Psoas muscle (tissue), 8 donors: Measurements from ENCODE around the gene RTEL1. TPM values are rescaled to one million over a fixed set of nuclear protein-coding genes. Genes with fewer than 3 reads are reported as not detected.

Source experiments
- ATAC-seq, 4 donors: fragments of 200-7000 bp; cut with Tn5 transposase; one replicate each; pipeline ENCODE4 v1.9.1; 2020; ENCODE audit warnings: moderate library complexity in 3 of 4, mild to moderate bottlenecking in 2 of 4
- DNase-seq, 2 donors: peaks; one replicate each; pipeline ENCODE4 v3.0.0-alpha.2; 2020
- H3K27ac ChIP-seq: fragments of 200-600 bp; one replicate; pipeline ENCODE4 v1.8.0; 2022
- H3K27me3 ChIP-seq, 3 donors: fragments of 200-600 bp in 1 of 3; one replicate each; pipeline versions ENCODE4 v1.6.1 to v1.8.0; 2013 to 2022; ENCODE audit warnings: low read length in 2 of 3, mild to moderate bottlenecking in 2 of 3, moderate library complexity in 1 of 3; ENCODE audit not compliant: insufficient read depth in 3 of 3
- H3K36me3 ChIP-seq, 2 donors: fragments of 200-600 bp in 1 of 2; one replicate each; pipeline versions ENCODE4 v1.6.1 to v1.8.0; 2013 to 2022; ENCODE audit warnings: low read depth in 1 of 2, mild to moderate bottlenecking in 1 of 2, moderate library complexity in 1 of 2; ENCODE audit not compliant: insufficient read depth in 1 of 2
- H3K4me1 ChIP-seq: fragments of 200-600 bp; one replicate; pipeline ENCODE4 v1.8.0; 2022
- H3K4me3 ChIP-seq: fragments of 200-600 bp; one replicate; pipeline ENCODE4 v1.8.0; 2022; ENCODE audit warnings: mild to moderate bottlenecking
- H3K9me3 ChIP-seq: fragments of 200-600 bp; one replicate; pipeline ENCODE4 v1.8.0; 2022
- WGBS, 3 donors: extraction: QIAGEN DNeasy Blood & Tissue Kit; methylation state at CpG; one replicate each; pipeline versions ENCODE4 v1.1.6 to v1.1.7; 2013; 5-methylcytosine and 5-hydroxymethylcytosine counted together
- intact Hi-C, 2 donors: fragments of 100-400 bp; cut with DNase I; formaldehyde crosslinking; loops; one replicate each; pipeline versions ENCODE4 v1.11.0 to v1.14.2; 2022
- polyA plus RNA-seq, 3 donors: library from polyadenylated mRNA; stranded (reverse); fragments of 200-250 nt; gene quantifications; one replicate each; pipeline ENCODE4 v1.2.3, GENCODE V29; 2013
- total RNA-seq, 4 donors: library from RNA; stranded (reverse); fragmentation: NEBNext Ultra II Directional in 2 of 4; extraction: Animal tissue kit (Norgen Biotek cat#: 25700) in 2 of 4; gene quantifications; one replicate each; pipeline versions ENCODE4 v1.2.1 to v1.2.4, GENCODE V29; 2021 to 2023
- TF ChIP-seq, protein P1 (sequence below): fragments of 200-600 bp; IDR thresholded peaks from one replicate; pipeline ENCODE4 v1.8.0; 2022; ENCODE audit warnings: antibody characterized with exemption
- donor health status: healthy with polysubstance abuse.
- donor health status: DM: no; HTN: no; CAD: no; lungs with moderate emphysema.
- donor health status: Bipolar disorder and iron deficiency.
- donor health status: healthy.
- donor health status: DM: yes; HTN: yes; CAD: no.
- donor health status: DM: no; HTN: no; CAD: no.
- donor health status: DM: no; HTN: no; CAD: no.
- donor health status: DM: yes; HTN: yes; CAD: no.

RTEL1 gene
- total and polyA plus RNA-seq, 7 donors, result 5.2 to 17.5 (median 9.2) TPM

DNA sequence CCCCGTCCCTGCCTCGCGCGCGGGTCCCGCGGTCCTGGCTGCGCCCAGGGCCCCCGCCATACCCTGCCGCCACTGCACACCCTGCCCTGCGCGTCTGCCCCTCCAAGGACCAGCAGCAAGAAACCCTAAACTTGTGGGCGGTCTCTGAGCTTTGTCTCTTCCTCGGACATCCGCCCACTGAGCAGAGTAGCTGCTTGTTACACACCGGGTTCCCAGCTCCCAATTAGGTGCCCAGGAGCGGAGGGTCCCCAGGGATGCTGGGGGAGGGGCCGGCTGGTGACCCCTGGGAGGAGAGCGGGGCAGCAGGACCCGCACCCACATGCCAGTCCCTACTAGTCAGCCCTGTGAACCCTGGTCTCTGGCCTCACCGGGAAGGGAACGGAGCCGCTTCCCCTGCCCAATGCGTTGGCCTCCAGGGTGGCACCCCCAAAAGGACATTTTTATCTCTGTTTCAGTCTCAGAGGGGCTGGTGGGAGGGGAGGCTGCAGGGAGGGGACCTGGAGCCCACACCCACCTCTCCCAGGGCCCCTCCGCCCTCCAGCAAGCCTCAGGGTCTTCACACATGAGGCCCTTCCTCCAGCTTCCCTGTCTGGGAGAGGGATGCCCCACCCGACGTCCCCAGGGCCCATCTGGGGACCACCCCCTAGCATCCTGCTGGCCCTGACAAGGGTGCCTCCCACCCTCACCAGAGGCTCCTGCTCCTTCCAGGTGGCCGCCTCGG is 15.4 kb upstream of the RTEL1 start:
- TF ChIP-seq, protein P1, sequence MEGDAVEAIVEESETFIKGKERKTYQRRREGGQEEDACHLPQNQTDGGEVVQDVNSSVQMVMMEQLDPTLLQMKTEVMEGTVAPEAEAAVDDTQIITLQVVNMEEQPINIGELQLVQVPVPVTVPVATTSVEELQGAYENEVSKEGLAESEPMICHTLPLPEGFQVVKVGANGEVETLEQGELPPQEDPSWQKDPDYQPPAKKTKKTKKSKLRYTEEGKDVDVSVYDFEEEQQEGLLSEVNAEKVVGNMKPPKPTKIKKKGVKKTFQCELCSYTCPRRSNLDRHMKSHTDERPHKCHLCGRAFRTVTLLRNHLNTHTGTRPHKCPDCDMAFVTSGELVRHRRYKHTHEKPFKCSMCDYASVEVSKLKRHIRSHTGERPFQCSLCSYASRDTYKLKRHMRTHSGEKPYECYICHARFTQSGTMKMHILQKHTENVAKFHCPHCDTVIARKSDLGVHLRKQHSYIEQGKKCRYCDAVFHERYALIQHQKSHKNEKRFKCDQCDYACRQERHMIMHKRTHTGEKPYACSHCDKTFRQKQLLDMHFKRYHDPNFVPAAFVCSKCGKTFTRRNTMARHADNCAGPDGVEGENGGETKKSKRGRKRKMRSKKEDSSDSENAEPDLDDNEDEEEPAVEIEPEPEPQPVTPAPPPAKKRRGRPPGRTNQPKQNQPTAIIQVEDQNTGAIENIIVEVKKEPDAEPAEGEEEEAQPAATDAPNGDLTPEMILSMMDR, result no peak
- intact Hi-C loops, result loop anchor here in 1 of 2 donors (2.0 kb wide), 1 partner anchor 14 kb away; no protein-coding TSS in a partner anchor

DNA sequence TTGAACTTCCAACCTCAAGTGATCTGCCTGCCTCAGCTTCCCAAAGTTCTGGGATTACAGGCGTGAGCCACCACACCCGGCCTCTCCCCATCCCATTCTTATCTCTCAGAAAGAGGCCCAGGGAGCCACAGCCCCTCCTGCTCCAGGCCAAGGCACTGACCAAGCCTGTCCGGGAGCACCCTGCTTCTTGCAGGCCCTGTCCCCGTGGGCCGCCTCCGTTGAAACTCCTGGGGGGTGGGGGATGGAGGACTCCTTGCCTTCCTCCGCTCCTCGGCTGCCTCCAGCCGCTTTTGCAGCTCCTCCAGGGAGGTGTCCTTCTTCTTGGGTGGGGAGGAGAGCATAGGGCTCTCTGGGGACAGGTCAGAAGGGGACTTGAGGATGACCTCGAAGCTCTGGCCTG is 14.6 kb upstream of the RTEL1 start:
- ATAC-seq (no peak), DNase-seq (no peak)
- Histone ChIP-seq H3K4me1 (peaks cover 2% of the 10 kb centered on the region), H3K36me3 (no peaks in the 10 kb centered on the region), H3K4me3 (no peak overlapping the region), H3K27me3 (peaks cover 0 to 4% (median 0%) of the 10 kb centered on the region in 3 donors), H3K27ac (no peak overlapping the region), H3K9me3 (no peaks in the 10 kb centered on the region)
- WGBS, 3 donors, result 78 to 82% (median 82%) methylated on average over 10 of the region's 10 CpGs
- intact Hi-C loops, result loop anchor here in 1 of 2 donors (2.0 kb wide), 1 partner anchor 13 kb away; no protein-coding TSS in a partner anchor
- TF ChIP-seq, protein P1, result no peak

More for the DNA sequence above, 15.4 kb upstream of the RTEL1 start:
- Histone ChIP-seq H3K4me1 (peaks cover 2% of the 10 kb centered on the region), H3K4me3 (peak overlapping the region; percentile 72), H3K27me3 (peaks cover 0 to 4% (median 0%) of the 10 kb centered on the region in 3 donors), H3K27ac (peak overlapping the region; percentile 63), H3K9me3 (no peaks in the 10 kb centered on the region), H3K36me3 (no peaks in the 10 kb centered on the region)
- peak in 1 of 4 donors; percentile 4 for ATAC-seq
- DNase-seq, result peak in 1 of 2 donors; percentile 65
- WGBS, 3 donors, result 34 to 51% (median 36%) methylated on average over 20 to 29 of the region's 29 CpGs

DNA sequence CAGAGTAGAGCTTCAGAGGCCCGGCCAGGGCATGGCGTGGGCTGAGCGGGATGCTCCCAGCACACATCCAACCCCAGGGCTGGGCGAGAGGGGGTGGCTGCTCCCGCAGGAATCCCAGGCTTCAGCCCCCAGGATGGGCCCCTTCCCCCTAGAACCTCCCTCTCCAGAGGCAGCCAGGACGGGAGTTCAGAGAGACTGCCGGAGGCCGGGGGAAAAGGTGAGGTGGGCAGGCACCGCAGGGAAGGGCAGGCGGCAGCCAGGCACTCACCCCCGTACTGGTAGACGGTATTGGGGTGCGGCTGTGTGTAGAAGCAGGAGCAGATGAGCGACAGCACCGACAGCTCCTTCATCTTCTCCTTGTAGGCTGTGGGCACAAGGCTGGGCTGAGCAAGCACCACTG is 14.2 kb upstream of the RTEL1 start:
- Histone ChIP-seq H3K4me1 (peaks cover 2% of the 10 kb centered on the region), H3K9me3 (no peaks in the 10 kb centered on the region), H3K4me3 (no peak overlapping the region), H3K27ac (no peak overlapping the region), H3K36me3 (no peaks in the 10 kb centered on the region), H3K27me3 (peaks cover 0 to 6% (median 0%) of the 10 kb centered on the region in 3 donors)
- no peak for DNase-seq
- TF ChIP-seq, protein P1, result no peak
- intact Hi-C loops, result loop anchor here in 1 of 2 donors (2.0 kb wide), 1 partner anchor 13 kb away; no protein-coding TSS in a partner anchor
- ATAC-seq, result no peak
- 87 to 90% (median 89%) methylated on average over 12 to 15 of the region's 15 CpGs for WGBS, 3 donors

DNA sequence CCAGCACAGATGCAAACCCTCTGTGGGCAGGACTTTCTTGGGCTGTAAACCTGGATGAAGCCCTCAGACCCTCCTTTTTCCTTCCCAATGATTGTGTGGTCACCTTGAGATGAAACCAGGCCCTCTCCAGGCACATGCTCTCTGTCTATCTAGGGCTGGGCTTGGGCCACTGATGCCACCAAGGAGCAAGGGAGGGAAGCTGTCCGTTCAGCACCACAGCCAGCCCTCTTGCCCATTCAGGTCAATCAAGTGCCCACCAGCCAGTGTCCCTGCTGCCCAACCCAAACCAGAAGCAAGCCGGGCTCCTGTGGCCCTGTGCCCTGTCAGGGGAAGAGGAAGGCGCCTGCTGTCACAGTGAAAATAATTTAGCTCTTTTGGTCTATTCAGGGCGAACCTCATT is 12.9 kb upstream of the RTEL1 start:
- intact Hi-C loops, result no loop called here
- no peak overlapping the region for H3K4me3 ChIP-seq
- no peak for ATAC-seq
- H3K36me3 ChIP-seq, result no peaks in the 10 kb centered on the region
- no peak overlapping the region for H3K27ac ChIP-seq
- H3K9me3 ChIP-seq, result no peaks in the 10 kb centered on the region
- TF ChIP-seq, protein P1, result no peak
- H3K4me1 ChIP-seq, result peaks cover 2% of the 10 kb centered on the region
- H3K27me3 ChIP-seq, result peaks cover 0 to 7% (median 1%) of the 10 kb centered on the region in 3 donors
- DNase-seq, result no peak
- WGBS, 3 donors, result 64 to 68% (median 64%) methylated on average over 4 of the region's 4 CpGs
